ENCODE data around the gene CEMP1. TPM values are rescaled to one million over a fixed set of nuclear protein-coding genes. Genes with fewer than 3 reads are reported as not detected.

CEMP1 gene
- total and polyA plus RNA-seq, 10 of the 15 experiments (the other 5 are each of a cell fraction or from before 2014, with no cell fraction given): 0.05 to 8.2 (median 1.5) TPM; not detected in 5

- TF ChIP-seq BHLHE40 (IDR thresholded peaks at IDR 0.05; ENCODE audit: borderline replicate concordance in 1 of 2, low read depth in 2 of 2, low read length in 1 of 2) (no peak), ZNF384 (IDR thresholded peaks at IDR 0.05; ENCODE audit: borderline replicate concordance, low read depth, low read length) (no peak), CBX3 (IDR thresholded peaks at IDR 0.05; ENCODE audit: borderline replicate concordance, low read depth) (no peak), BCLAF1 (IDR thresholded peaks at IDR 0.05) (no peak), KAT2A (conservative IDR thresholded peaks at IDR 0.05; ENCODE audit: control insufficient read depth, low read depth, low read length) (no peak), RELB (IDR thresholded peaks at IDR 0.05; ENCODE audit: low read depth) (no peak)
Measured at GRCh38 chr16:2508722-2509400, 22.3 kb downstream of the CEMP1 start (continued).
